Keratinocyte (primary cell): Measurements from ENCODE around the gene PARK7. TPM values are rescaled to one million over a fixed set of nuclear protein-coding genes. Genes with fewer than 3 reads are reported as not detected.

Experiments
- DNase-seq: peaks from one replicate; pipeline ENCODE4 v3.0.0-alpha.2; 2011; ENCODE audit warnings: low read depth, missing footprints, low spot score
- FAIRE-seq: peaks from 2 replicates; lab custom pipeline; 2011; peaks lifted over from hg19 to GRCh38; lab: Jason Lieb, UNC
- H2AFZ ChIP-seq: 2 replicates; pipeline ENCODE4 v1.6.0; 2012; ENCODE audit warnings: low read length, control low read depth, inconsistent platforms; ENCODE audit not compliant: control insufficient read depth
- H3K27ac ChIP-seq: 2 replicates; pipeline ENCODE4 v1.5.1; 2011; ENCODE audit warnings: low read length; ENCODE audit not compliant: control insufficient read depth, insufficient read depth
- H3K27me3 ChIP-seq: 3 replicates; pipeline ENCODE4 v1.6.0; 2011; ENCODE audit warnings: low read length; ENCODE audit not compliant: control insufficient read depth, insufficient read depth; ENCODE audit errors: extremely low read depth
- H3K36me3 ChIP-seq, 2 experiments: 2 replicates in 1 of 2; 3 replicates in 1 of 2; pipeline ENCODE4 v1.5.1; 2011; ENCODE audit warnings: low read length in 2 of 2, mild to moderate bottlenecking in 1 of 2; ENCODE audit not compliant: control insufficient read depth in 2 of 2, insufficient read depth in 2 of 2; ENCODE audit errors: extremely low read depth in 1 of 2
- H3K4me1 ChIP-seq: 3 replicates; pipeline ENCODE4 v1.5.1; 2011; ENCODE audit warnings: low read length; ENCODE audit not compliant: control insufficient read depth, insufficient read depth; ENCODE audit errors: extremely low read depth
- H3K4me2 ChIP-seq: 3 replicates; pipeline ENCODE4 v1.6.0; 2011; ENCODE audit warnings: low read depth, low read length; ENCODE audit not compliant: control insufficient read depth, insufficient read depth; ENCODE audit errors: extremely low read depth
- H3K4me3 ChIP-seq, 3 experiments: fragments of 200-600 bp in 1 of 3; sonication (generic) in 1 of 3; 2 replicates in 2 of 3; 3 replicates in 1 of 3; pipeline ENCODE4 v1.5.1; 2011 to 2016; ENCODE audit warnings: low read length in 3 of 3, mild to moderate bottlenecking in 3 of 3, control low read depth in 2 of 3, inconsistent platforms in 1 of 3, low read depth in 1 of 3, mixed read lengths in 1 of 3, mixed run types in 1 of 3, moderate library complexity in 1 of 3; ENCODE audit not compliant: control insufficient read depth in 2 of 3, insufficient read depth in 2 of 3; ENCODE audit errors: extremely low read depth in 1 of 3
- H3K79me2 ChIP-seq: 2 replicates; pipeline ENCODE4 v1.6.0; 2012; ENCODE audit warnings: low read length; ENCODE audit not compliant: control insufficient read depth, insufficient read depth
- H3K9ac ChIP-seq: 3 replicates; pipeline ENCODE4 v1.6.0; 2011; ENCODE audit warnings: low read length; ENCODE audit not compliant: control insufficient read depth, insufficient read depth; ENCODE audit errors: extremely low read depth
- H3K9me1 ChIP-seq: 3 replicates; pipeline ENCODE4 v1.6.0; 2011; ENCODE audit warnings: low read length; ENCODE audit not compliant: control insufficient read depth, insufficient read depth; ENCODE audit errors: extremely low read depth
- H3K9me3 ChIP-seq: 2 replicates; pipeline ENCODE4 v1.5.1; 2012; ENCODE audit warnings: low read depth, low read length; ENCODE audit not compliant: control insufficient read depth
- H4K20me1 ChIP-seq: 3 replicates; pipeline ENCODE4 v1.6.0; 2011; ENCODE audit warnings: low read length; ENCODE audit not compliant: control insufficient read depth, insufficient read depth; ENCODE audit errors: extremely low read depth
- CTCF ChIP-seq, 3 experiments: IDR thresholded peaks in 1 of 3; conservative IDR thresholded peaks in 1 of 3; optimal IDR thresholded peaks in 1 of 3; 2 replicates in 2 of 3; 3 replicates in 1 of 3; pipeline versions ENCODE3 to v1.5.1; 2011; ENCODE audit warnings: low read length in 3 of 3, mild to moderate bottlenecking in 3 of 3, moderate library complexity in 2 of 3, control low read depth in 1 of 3, inconsistent platforms in 1 of 3; ENCODE audit not compliant: insufficient read depth in 2 of 3; ENCODE audit errors: extremely low read depth in 1 of 3
- EZH2 ChIP-seq: IDR thresholded peaks from one replicate; pipeline ENCODE4 v1.6.1; 2012; ENCODE audit warnings: inconsistent platforms, mild to moderate bottlenecking, low read length, moderate library complexity
- dilution Hi-C: fragments of 300-500 bp; cut with MboI; formaldehyde crosslinking; loops from one replicate; pipeline ENCODE4 v1.7.0; 2020; ENCODE audit warnings: low sequenced_read_pairs; ENCODE audit not compliant: extremely low pct_ligation_motif_present
- polyA plus RNA-seq, 5 experiments: library from polyadenylated mRNA; depleted of rRNA in 3 of 5; stranded (reverse) in 3 of 5; stranded (forward) in 1 of 5; unstranded in 1 of 5; fragments of >200 nt; gene quantifications; 1 replicate in 1 of 5; 2 replicates in 3 of 5; 3 replicates in 1 of 5; pipeline versions ENCODE4 v1.2.1 to v1.2.3, GENCODE V29; 2011 to 2012; ENCODE audit warnings: missing spikeins in 2 of 5, low read depth in 1 of 5, low replicate concordance in 1 of 5

PARK7 gene
- polyA plus RNA-seq, 1 donor (not counting 4 experiments of a cell fraction or from before 2014, with no cell fraction given): 502 TPM

GRCh38 chr1:7980984-7981383 is 19.5 kb downstream of the PARK7 start:
- Histone ChIP-seq H3K4me3 (no peak overlapping the region), H4K20me1 (no peaks in the 10 kb centered on the region), H3K9ac (no peak overlapping the region), H3K36me3 (peaks cover 41 to 58% of the 10 kb centered on the region in 2 experiments), H3K4me1 (peaks cover 4% of the 10 kb centered on the region), H3K79me2 (peaks cover 16% of the 10 kb centered on the region), H3K27me3 (no peaks in the 10 kb centered on the region), H3K27ac (no peak overlapping the region), H3K9me3 (no peaks in the 10 kb centered on the region), H2AFZ (no peak overlapping the region), H3K9me1 (no peaks in the 10 kb centered on the region), H3K4me2 (no peak overlapping the region)
- TF ChIP-seq CTCF (optimal IDR thresholded peaks at IDR 0.05 in 1 of 3, IDR thresholded peaks at IDR 0.05 in 1 of 3, conservative IDR thresholded peaks at IDR 0.05 in 1 of 3; ENCODE audit: extremely low read depth in 1 of 3, insufficient read depth in 2 of 3, low read length in 3 of 3) (no peak), EZH2 (no peak)
- dilution Hi-C loops: no loop called here
- DNase-seq (no peak), FAIRE-seq (no peak)

- H2AFZ ChIP-seq: no peak overlapping the region
- no peaks in the 10 kb centered on the region for H3K9me3 ChIP-seq
- no peaks in the 10 kb centered on the region for H3K9me1 ChIP-seq
- FAIRE-seq: no peak
- H3K4me3 ChIP-seq: no peak overlapping the region
- H3K4me2 ChIP-seq: no peak overlapping the region
- TF ChIP-seq CTCF (optimal IDR thresholded peaks at IDR 0.05 in 1 of 3, IDR thresholded peaks at IDR 0.05 in 1 of 3, conservative IDR thresholded peaks at IDR 0.05 in 1 of 3; ENCODE audit: extremely low read depth in 1 of 3, insufficient read depth in 2 of 3, low read length in 3 of 3) (no peak), EZH2 (no peak)
- H3K79me2 ChIP-seq: peaks cover 10% of the 10 kb centered on the region
- dilution Hi-C loops: no loop called here
- H3K36me3 ChIP-seq: peaks cover 45 to 54% of the 10 kb centered on the region in 2 experiments
- DNase-seq: no peak
- H3K4me1 ChIP-seq: peaks cover 4% of the 10 kb centered on the region
- no peaks in the 10 kb centered on the region for H4K20me1 ChIP-seq
- no peaks in the 10 kb centered on the region for H3K27me3 ChIP-seq
- no peak overlapping the region for H3K27ac ChIP-seq
- no peak overlapping the region for H3K9ac ChIP-seq
Observed at GRCh38 chr1:7983086-7983778, 21.7 kb downstream of the PARK7 start.
